ENCODE data around the gene SLC45A2.
"Not testable (repeated sequence)": the region's sequence is repeated elsewhere in the genome, so short reads cannot be mapped to it uniquely, and the experiment has no call there.

The SLC45A2 gene, protein sequence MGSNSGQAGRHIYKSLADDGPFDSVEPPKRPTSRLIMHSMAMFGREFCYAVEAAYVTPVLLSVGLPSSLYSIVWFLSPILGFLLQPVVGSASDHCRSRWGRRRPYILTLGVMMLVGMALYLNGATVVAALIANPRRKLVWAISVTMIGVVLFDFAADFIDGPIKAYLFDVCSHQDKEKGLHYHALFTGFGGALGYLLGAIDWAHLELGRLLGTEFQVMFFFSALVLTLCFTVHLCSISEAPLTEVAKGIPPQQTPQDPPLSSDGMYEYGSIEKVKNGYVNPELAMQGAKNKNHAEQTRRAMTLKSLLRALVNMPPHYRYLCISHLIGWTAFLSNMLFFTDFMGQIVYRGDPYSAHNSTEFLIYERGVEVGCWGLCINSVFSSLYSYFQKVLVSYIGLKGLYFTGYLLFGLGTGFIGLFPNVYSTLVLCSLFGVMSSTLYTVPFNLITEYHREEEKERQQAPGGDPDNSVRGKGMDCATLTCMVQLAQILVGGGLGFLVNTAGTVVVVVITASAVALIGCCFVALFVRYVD

DNA sequence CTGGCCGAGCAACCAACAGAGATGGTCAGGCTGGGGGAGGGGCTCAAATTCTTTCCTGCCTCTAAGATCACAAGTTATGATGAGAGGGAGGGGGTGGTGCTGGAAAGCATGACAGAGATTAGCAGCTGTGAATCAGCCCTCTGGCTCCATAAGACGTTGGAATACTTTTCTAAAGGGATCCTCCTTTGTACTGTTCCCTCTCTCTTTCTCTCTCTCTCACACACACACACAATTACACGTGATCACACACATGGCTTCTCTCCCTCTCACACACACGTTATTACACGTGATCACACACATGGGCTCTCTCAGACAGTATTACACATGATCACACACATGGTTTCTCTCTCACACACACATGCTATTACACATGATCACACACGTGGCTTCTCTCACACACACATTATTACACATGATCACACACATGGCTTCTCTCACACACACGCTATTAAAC, at the start of gene SLC45A2:
TSS of gene SLC45A2 (minus strand) at position 23 of the 454 bp plus-strand sequence. CDS start 110 bp downstream, outside the sequence.
- no peak for DNase-seq

DNA sequence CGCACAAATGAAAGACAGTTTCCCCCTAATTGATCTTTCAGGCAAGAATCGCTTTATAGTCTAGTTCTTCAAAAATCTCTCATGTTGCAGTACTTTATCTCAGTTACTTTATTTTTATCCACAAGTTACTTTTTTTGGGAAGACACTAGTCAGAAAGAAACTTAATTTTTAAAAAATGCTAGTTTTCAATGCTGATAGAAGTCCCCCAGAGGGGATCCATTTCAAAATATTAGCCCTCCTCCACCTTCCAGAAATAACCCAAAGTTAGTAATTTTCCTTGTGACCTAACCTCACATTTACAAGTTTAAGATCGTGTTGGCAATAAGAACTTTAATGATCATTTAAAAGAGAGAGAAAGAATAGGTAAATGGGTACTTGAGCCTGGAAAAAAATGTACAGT, 47.5 kb upstream of the SLC45A2 start:
- no peak for DNase-seq

DNA sequence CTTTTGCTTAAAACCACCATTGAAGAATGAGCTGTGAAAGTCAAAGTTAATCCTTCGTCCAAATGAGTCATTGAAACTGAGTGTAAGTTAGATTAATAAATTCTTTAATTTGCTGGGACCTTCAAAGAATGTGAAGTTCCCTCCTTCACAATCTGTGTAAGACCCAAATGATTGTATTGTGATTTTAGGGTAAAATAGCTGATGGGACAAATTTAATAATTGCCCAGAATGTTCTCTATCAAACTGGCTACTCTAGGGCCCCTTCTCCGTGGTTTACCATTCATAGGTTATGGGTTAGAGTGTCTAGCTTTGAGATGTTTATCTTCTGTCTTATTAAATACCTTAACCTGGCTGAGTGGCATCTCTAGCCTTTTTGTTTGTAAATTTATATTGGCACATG, 46.6 kb upstream of the SLC45A2 start:
- DNase-seq: no peak

DNA sequence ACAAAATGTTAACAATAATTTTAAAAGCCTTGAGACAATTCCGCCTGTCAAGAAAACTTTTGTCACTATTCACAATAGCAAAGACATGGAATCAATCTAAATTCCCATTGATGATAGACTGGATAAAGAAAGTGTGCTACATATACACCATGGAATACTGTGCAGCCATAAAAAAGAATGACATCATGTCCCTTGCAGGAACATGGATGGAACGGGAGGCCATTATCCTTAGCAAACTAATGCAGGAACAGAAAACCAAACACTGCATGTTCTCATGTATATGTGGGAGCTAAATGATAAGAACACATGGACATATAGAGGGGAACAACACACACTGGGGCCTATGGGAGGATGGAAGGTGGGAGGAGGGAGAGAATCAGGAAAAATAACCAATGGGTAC, 46.1 kb upstream of the SLC45A2 start:
- not testable (repeated sequence) for DNase-seq

DNA sequence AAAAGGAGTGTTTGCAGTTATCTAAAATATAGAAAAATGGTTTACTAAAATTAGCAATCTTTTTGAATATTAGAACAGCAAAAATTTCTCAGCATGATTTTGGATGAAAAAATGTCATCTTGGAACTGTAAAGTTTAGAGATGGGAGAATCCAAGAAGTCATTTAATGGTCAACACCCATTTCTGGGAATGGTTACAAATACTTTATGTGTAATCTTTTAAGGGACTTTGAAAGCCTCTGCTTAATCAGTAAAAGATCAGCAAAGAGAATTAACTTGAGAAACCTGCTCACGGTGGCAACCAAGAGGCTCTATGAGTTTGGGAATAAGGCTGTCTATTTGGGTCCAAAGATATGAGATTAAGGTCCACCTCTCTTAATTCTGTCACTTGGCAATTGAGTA, 45.6 kb upstream of the SLC45A2 start:
- no peak for DNase-seq

DNA sequence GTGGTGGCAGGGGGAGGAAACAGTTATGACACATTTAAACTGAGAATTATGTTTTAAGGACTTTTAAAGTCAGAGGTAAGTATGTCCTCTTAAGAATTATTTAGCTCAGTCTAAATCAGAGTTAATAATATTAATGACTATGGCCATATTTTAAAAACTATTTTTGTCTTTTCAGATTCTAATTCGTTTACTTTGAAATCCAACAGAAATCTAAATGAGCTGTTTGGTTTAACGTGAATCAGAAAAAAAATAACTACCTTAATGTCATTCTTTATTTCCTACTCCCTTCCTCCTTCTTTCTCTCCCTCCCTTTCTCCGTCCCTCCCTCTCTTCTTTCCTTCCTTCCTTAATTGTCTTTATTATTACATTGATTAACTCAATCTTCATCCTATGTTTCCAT, 43.9 kb upstream of the SLC45A2 start:
- DNase-seq: no peak

DNA sequence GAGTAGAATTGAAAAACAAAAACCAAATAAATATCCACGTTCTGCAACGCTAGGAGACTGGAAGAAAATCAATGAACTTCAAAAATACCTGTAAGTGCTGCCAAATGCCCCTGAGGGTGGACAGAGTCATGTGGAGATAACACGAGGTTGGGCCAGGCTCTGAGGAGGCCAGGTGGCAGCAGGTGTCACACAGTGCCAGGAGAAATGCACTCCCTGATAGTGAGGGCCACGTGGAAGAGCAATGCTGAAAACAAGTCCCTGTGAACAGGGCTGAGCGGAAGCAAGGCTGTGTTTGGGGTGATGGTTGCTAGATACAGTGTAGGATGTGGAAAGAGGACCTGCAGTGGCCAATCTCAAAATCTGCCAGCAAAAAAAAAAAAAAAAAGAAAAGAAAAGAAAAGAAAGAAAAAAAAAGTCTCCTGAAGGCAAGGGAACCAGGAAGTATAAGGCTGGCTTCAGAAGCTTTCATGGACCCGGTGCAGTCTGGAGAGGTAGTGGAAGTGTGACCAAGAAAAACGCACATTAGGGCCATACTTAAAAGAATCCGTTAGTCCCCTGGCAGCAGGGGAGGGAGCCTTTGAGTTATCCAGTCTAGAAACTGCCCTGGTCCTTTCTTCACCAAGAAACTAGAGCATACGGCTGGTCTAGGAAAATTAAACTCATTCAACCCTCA, 41.7 kb upstream of the SLC45A2 start:
- DNase-seq: no peak

DNA sequence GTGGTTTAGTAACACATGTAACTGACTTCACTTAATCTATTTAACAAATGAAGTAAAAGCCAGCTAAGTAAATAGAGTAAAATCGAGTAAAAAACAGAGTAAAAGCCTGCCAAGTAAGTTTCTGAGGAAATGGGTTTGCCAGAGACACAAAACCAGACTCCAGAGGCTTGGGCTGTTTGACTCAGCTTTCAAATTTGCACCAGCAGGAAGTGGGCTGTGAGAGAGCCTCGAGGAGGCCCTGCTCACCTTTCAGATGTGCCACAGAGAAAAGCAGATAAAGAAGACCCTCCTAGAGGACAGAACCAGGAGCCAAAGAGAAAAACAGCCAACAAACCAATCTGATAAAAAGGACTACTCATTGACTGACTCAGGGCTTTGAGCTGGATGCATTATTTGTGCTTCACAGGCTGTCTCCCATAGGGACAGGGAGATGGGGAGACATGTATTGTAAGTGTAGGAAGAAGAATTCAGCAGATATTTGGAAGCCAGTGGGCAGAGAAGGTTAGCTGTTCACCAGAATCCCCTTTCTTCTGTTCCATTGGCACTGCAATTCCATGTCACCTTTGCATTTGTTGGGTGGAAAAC, 37.7 kb upstream of the SLC45A2 start:
- no peak for DNase-seq

DNA sequence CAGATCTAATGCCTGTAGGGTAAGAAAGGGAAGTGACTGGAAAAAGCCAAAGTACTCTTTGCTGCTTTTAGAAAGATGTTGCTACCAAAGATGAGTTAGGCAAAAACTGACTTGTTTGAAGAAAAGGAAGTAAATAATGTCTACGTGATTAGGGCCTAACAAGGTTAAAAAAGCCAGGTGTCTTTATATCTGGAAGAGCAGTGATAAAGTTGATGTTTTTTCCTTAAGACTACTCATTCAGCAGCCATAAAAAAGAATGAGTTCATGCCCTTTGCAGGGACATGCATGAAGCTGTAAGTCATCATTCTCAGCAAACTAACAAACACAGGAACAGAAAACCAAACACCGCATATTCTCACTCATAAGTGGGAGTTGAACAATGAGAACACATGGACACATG, 36.8 kb upstream of the SLC45A2 start:
- DNase-seq: no peak

DNA sequence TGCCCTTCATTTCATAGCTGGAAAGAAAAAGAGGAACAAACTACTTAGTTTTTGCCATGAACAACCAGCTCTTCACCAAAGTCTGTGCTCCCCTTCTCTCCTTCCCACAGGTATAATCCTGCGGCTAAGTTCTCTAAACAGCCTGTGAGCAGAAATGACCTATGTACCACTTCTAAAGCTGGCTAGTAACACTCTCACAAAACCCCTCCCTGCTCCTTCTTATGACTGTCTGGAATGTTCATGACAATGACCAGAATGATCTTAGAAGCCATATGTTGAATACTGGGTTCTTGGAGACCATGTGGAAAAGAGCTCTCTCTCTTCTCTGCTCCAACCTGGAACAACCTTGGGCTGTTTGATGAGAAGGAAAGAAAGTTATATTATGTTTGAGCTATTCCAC, 36.2 kb upstream of the SLC45A2 start:
- DNase-seq: no peak

DNA sequence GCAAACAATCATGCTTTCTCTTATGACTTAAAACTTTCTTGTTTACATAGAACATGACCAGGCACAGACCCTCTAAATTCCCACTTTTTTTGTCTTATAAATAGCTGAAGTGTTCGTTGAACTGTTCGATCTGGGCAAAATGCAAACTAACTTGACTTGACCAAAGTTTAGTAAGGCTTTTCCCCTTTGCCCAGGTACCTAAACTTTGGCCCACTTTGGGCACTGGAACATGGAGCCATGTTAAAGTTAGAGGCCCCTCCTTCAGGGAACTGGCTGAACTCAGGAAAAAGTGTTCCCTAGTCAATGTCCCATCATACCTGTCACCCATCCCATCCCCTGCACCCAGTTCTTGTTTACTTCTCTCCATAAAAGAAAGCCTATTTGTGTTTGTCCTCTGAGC, 32.8 kb upstream of the SLC45A2 start:
- DNase-seq: no peak

DNA sequence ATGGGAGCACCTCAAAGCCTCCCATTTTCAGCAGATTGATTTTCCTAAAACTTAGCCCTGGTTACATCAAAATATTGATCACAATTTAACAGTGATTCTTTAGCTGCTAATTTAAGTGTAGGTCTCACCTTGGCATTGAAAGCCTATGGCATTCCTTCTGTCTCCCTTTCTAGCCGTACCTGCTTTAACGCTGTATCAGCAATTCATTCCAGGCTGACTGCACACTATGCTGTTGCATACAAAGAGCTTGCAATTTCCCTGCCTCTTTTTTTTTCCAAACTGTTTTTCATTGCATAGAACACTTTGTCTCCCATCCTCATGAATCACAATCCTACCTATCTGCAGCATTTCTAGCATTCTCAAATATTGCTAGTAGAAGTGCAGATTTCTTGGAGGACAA, 32.3 kb upstream of the SLC45A2 start:
- no peak for DNase-seq

DNA sequence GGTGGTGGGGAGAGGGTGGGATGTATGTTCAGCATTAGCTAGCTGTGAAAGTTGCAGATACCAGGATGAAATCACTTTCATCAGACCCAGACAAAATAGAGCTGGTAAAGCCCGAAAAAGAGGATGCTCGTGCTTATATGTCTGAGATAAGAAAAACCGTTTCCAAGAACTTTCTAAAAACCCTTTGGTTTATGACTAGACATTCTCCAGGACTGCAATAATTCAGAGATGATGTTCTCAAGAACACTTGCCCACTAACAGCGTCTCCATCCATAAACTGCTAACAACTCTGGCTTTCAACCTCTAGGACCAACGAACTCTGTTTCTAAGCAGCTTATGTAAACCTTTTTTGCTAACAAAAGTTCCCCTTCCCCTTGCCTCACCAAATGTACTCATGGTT, 31.7 kb upstream of the SLC45A2 start:
- DNase-seq: no peak

DNA sequence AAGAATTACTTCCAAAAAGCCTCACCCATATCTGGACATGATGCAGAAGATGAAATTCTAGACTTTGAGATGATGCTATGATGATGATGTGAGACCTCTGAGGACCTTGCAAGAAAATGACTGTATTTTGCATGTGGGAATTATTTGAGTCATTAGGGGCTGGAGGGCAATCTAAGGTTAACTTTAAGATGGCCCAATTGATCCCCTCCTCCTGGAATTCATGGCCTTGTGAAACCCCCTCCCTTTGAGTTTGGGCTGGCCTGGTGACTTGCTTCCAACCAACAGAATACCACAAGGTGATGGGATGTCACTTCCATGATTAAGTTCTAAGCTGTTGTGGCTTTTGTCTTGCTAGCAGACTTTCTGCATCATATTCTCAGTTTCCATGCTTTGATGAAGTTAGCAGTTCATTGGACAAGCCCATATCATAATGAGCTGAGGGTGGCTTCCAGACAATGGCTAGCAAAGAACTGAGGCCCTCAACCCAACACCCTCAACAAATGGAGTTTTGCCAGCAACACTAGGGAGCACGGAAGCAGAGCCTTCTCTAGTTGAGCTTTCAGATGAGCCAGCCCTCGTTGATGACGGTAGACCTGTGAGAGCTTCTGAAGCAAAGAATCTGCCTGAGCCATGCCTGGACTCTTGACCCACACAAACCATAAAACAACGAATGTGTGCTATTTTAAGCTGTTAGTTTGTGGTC, 30.8 kb upstream of the SLC45A2 start:
- DNase-seq: no peak

DNA sequence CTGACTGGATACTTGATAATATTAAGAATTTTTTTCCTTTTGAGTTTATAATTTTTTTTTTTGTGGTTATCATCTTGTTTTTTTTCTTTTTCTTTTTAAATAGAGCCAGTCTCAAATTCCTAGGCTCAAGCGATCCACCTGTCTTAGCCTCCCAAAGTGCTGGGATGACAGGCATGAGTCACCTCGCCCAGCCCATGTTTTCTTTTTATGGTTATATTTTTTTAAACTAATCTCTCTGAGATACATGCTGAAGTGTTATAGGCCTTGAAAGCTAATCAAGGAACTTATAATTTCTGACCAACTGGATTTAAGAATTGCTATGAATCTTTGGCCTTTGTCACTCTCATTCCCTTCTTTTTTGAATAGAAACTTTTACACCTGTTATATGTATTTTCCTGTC, 30.1 kb upstream of the SLC45A2 start:
- DNase-seq: no peak

DNA sequence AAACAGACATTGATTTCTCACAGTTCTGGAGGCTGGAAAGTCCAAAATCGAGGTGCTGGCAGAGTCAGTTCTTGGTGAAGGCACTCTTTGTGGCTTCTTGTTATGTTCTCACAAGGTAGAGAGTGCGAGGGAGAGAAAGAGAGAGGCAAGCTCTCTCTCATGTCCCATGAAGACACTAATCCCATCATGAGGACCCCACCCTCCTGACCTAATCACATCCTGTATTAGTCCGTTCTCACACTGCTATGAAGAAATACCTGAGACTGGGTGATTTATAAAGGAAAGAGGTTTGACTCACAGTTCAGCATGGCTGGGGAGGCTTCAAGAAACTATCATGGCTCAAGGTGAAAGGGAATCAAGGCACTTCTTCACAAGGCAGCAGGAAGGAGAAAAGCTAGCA, 29.1 kb upstream of the SLC45A2 start:
- DNase-seq: no peak

DNA sequence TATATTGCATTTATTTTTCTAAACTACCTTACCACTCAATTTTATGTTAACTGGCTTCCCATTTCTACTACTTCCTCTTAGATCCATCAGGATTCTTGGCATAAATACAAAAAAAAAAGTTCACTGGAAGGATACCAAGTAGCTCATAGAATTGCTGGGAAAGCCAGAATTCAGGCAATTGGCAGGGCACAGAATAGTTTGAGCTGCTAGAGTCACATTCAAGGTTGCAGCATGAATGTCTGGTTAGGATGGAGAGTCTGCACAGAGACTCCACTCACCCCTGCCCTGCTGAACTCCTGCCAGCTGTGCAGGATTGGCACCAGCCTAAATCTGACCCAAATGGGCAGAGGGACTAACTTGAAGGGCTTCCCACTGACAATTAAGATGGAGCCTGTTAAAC, 28.3 kb upstream of the SLC45A2 start:
- peak in 17 of 56 donors; percentile 2 to 45 (median 9) for DNase-seq

DNA sequence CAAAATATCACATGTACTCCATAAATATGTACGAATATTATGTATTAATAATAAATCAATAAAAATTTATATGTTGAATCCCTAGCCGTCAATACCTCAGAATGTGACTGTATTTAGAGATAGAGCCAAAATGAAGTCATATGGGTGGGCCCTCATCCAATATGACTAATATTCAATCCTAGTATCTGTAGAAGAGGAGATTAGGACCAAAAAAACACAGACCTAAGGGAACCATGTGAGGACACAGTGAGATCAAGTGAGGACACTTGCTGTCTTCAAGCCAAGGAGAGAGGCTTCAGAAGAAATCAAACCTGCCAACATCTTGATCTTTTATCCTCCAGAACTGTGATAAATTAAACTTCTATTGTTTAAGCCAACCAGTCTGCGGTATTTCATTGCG, 27.0 kb upstream of the SLC45A2 start:
- no peak for DNase-seq

DNA sequence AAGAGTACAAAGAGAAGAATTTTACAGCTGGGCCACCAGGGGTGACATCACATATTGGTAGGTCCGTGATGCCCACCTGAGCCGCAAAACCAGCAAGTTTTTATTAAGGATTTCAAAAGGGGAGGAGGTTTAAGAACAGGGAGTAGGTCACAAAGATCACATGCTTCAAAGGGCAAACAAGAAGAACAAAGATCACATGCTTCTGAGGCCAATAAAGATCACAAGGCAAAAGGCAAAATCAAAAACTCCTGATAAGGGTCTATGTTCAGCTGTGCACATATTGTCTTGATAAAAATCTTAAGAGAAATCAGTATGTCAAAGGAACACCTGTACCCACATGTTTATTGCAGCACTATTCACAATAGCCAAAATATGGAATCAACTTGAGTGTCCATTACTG, 25.7 kb upstream of the SLC45A2 start:
- not testable (repeated sequence) for DNase-seq

DNA sequence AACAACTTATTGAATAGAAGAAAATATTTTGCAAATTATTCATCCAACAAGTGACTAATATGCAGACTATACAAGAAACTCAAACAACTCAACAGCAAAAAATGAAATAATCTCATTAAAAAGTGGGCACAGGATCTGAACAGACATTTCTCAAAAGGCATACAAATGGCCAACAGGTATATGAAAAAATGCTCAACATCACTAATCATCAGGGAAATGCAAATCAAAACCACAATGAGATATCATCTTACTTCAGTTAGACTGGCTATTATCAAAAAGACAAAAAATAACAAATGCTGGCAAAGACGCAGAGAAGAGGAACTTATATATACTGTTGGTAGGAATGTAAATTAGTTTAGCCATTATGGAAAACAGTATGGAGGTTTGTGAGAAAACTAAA, 25.1 kb upstream of the SLC45A2 start:
- no peak for DNase-seq

DNA sequence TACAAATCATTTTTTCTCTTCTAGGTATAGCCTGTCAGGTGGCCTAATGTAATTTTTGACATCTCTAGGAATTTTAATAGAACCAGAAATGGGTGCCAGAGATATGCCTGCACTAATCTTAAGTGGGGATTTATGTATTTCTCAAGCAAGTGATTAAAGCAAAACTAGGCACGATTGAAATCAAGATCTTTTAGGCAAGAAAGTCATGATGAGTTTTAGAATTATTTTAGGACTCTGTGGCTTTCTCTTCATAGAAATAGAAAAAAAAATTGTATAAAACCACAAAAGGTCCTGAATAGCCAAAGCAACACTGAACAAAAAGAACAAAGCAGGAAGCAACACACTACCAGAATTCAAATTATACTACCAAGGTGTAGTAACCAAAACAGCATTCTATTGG, 24.3 kb upstream of the SLC45A2 start:
- no peak for DNase-seq
